MCF 10A (cell line): ENCODE data around the gene CNPY1. TPM values are rescaled to one million over a fixed set of nuclear protein-coding genes. Genes with fewer than 3 reads are reported as not detected.

Experiments used
- BruUV-seq: library from RNA; stranded (reverse); fragments of 400-500 nt; replicated peaks from 2 replicates; lab custom pipeline; 2021; lab: Mats Ljungman, UMichigan
- CTCF ChIA-PET: fragments of 300-600 bp; sonication (Branson Sonifier 250); formaldehyde crosslinking; extraction: SDS; loops from one replicate; lab custom pipeline; 2021; ENCODE audit warnings: antibody characterized with exemption, inconsistent platforms; lab: Yijun Ruan, JAX
- POLR2A ChIA-PET: fragments of 300-600, 350-650 bp; sonication (Branson Sonifier 250); formaldehyde crosslinking; extraction: SDS; loops from one replicate; lab custom pipeline; 2020; ENCODE audit warnings: antibody characterized with exemption, inconsistent platforms; lab: Yijun Ruan, JAX
- DNase-seq: peaks from one replicate; pipeline ENCODE4 v3.0.0-alpha.2; 2018; ENCODE audit not compliant: unreplicated experiment
- H3K27ac Mint-ChIP-seq: one replicate; pipeline ENCODE4 v1.8.0; 2022; ENCODE audit warnings: mild to moderate bottlenecking, low read depth, mixed read lengths; ENCODE audit not compliant: unreplicated experiment
- H3K27me3 Mint-ChIP-seq: one replicate; pipeline ENCODE4 v1.8.0; 2022; ENCODE audit warnings: mixed read lengths; ENCODE audit not compliant: insufficient read depth, unreplicated experiment
- H3K36me3 Mint-ChIP-seq: one replicate; pipeline ENCODE4 v1.8.0; 2022; ENCODE audit warnings: mild to moderate bottlenecking, moderate library complexity, mixed read lengths; ENCODE audit not compliant: insufficient read depth, unreplicated experiment
- H3K4me1 Mint-ChIP-seq: one replicate; pipeline ENCODE4 v1.8.0; 2022; ENCODE audit warnings: mixed read lengths; ENCODE audit not compliant: insufficient read depth, unreplicated experiment
- H3K4me3 Mint-ChIP-seq: one replicate; pipeline ENCODE4 v1.8.0; 2022; ENCODE audit warnings: mild to moderate bottlenecking, moderate library complexity, mixed read lengths; ENCODE audit not compliant: unreplicated experiment
- H3K9me3 Mint-ChIP-seq: one replicate; pipeline ENCODE4 v1.8.0; 2022; ENCODE audit warnings: mixed read lengths; ENCODE audit not compliant: unreplicated experiment
- intact Hi-C: fragments of 100-400 bp; cut with micrococcal nuclease; formaldehyde crosslinking; loops from 2 replicates; pipeline ENCODE4 v1.14.1; 2022
- total RNA-seq: library from RNA; stranded (reverse); gene quantifications from 2 replicates; pipeline ENCODE4 v1.2.3, GENCODE V29; 2022
- TF ChIP-seq, protein P1 (sequence below): fragments of 200-600 bp; IDR thresholded peaks from one replicate; pipeline ENCODE4 v1.8.0; 2022; ENCODE audit warnings: antibody characterized with exemption, mild to moderate bottlenecking; ENCODE audit not compliant: unreplicated experiment

The CNPY1 gene
- total RNA-seq, 1 experiment from 2014 or later: not detected

DNA sequence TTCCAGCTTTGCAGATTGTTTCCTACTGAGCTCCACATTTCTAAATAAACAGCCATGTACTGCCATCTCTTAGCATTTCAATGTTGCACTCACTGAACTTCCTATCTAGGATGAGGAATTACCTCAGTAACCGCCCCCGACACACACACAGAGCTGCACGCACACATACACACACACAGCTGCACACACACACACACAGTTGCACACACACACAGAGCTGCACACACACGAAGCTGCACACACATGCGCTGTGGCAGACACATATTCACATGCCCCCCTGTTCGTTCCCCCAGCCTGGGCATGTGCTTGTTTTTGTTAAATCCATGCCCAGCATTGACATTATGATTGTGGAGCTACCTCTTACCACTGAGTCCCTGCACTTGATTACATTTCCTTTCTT is 39.6 kb upstream of the CNPY1 start:
- Mint-ChIP-seq H3K4me3 (no peak overlapping the region), H3K4me1 (peaks cover 18% of the 10 kb centered on the region), H3K36me3 (peaks cover 7% of the 10 kb centered on the region), H3K9me3 (no peaks in the 10 kb centered on the region), H3K27me3 (no peaks in the 10 kb centered on the region), H3K27ac (no peak overlapping the region)
- DNase-seq: no peak
- BruUV-seq: no TSS peak
- TF ChIP-seq, protein P1, sequence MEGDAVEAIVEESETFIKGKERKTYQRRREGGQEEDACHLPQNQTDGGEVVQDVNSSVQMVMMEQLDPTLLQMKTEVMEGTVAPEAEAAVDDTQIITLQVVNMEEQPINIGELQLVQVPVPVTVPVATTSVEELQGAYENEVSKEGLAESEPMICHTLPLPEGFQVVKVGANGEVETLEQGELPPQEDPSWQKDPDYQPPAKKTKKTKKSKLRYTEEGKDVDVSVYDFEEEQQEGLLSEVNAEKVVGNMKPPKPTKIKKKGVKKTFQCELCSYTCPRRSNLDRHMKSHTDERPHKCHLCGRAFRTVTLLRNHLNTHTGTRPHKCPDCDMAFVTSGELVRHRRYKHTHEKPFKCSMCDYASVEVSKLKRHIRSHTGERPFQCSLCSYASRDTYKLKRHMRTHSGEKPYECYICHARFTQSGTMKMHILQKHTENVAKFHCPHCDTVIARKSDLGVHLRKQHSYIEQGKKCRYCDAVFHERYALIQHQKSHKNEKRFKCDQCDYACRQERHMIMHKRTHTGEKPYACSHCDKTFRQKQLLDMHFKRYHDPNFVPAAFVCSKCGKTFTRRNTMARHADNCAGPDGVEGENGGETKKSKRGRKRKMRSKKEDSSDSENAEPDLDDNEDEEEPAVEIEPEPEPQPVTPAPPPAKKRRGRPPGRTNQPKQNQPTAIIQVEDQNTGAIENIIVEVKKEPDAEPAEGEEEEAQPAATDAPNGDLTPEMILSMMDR: no peak
- intact Hi-C loops: no loop called here
- ChIA-PET CTCF (interaction anchor here (0.6 to 4.9 kb wide), 6 partner anchors 10 to 659 kb away, joined by 3 to 53 read pairs (median 3); no protein-coding TSS in a partner anchor), POLR2A (interaction anchor here (1.6 kb wide), 1 partner anchor 9 kb away, joined by 8 read pairs; no protein-coding TSS in a partner anchor)

DNA sequence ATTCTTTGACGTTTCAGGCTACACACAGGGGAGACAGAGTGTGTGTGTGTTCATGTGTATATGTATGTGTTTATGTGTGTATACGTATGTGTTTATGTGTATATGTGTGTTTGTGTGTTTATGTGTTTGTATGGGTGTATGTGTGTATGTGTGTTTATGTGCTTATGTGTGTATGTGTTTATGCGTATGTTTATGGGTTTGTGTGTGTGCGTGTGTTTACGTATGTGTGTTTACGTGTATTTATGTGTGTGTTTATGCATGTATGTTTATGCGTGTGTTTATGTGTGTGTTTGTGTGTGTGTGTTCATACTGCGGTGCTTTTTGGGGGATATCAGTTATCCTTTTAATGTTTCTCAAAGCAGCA is 39.2 kb upstream of the CNPY1 start:
- Mint-ChIP-seq H3K9me3 (no peaks in the 10 kb centered on the region), H3K4me3 (no peak overlapping the region), H3K27ac (peak overlapping the region; percentile 29), H3K36me3 (peaks cover 7% of the 10 kb centered on the region), H3K27me3 (no peaks in the 10 kb centered on the region), H3K4me1 (peaks cover 18% of the 10 kb centered on the region)
- TF ChIP-seq, protein P1: no peak
- POLR2A ChIA-PET: interaction anchor here (0.8 to 1.6 kb wide), 2 partner anchors 9 to 10 kb away, joined by 3 to 8 read pairs; no protein-coding TSS in a partner anchor
- intact Hi-C loops: no loop called here
- CTCF ChIA-PET: interaction anchor here (0.6 to 4.9 kb wide), 4 partner anchors 13 to 658 kb away, joined by 3 to 53 read pairs (median 3); no protein-coding TSS in a partner anchor
- DNase-seq: no peak
- no TSS peak for BruUV-seq

DNA sequence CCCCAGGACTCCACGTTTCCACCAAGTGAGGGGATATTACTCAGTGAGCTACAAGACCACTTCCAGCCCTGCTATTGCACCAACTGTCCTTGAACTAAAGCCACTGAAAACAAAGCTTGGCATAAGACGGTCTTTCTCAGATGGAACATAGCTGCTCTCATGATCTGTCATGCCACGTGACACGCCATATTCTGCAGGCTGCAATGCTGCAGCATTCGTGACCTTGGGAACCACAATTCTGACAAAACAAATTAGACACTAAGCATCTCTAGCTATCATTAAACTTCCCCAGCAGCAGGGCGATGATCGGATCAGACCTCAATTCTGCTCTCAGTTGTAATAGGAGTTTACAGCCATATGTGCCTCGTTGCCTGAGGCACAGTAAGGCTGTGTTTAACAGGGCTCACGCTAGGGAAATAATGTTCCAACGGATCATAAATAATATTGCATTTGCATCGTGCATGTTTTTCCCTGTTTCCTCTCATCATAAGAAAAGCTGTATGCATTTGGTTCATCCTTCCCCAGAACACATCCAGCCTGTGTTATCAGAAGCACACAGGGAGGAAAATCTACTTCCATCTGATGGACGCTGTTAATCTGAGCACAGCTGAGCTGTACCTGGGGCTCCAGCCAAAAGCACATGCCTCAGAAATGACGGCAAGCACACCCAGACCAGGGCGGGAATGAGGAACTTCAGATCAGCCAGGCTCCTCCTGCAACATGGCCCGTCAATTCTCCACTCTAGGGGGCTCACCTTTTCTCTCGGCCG is 38.6 kb upstream of the CNPY1 start:
- no peak overlapping the region for H3K4me3 Mint-ChIP-seq

DNA sequence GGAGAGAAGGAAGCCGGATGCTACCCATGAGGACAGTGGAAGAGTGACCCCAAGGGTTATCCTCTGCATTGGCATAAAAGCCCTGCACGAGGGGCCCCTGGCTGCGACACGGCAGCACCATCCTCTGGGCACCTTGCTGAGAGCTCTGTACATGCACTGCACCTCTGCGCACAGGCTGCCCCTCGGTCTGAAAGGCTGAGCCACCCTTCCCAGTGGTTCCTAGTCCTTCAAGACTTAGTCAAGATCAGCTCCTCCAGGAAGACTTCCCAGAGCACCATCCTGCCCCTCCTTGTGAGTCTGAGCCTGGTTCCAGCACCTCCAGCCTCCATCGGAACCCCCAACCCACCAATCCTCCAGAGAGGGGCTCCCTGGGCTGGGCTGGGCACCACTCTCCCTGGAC is 37.9 kb upstream of the CNPY1 start:
- Mint-ChIP-seq H3K27ac (no peak overlapping the region), H3K36me3 (peaks cover 7% of the 10 kb centered on the region), H3K27me3 (no peaks in the 10 kb centered on the region), H3K9me3 (no peaks in the 10 kb centered on the region), H3K4me3 (no peak overlapping the region), H3K4me1 (peaks cover 18% of the 10 kb centered on the region)
- no peak for DNase-seq
- intact Hi-C loops: no loop called here
- no TSS peak for BruUV-seq
- POLR2A ChIA-PET: interaction anchor here (0.8 kb wide), 1 partner anchor 38 kb away, joined by 3 read pairs; the partner anchor contains the start of gene CNPY1
- CTCF ChIA-PET: interaction anchor here (1.2 to 4.9 kb wide), 2 partner anchors 14 to 20 kb away, joined by 4 to 53 read pairs; no protein-coding TSS in a partner anchor
- TF ChIP-seq, protein P1: no peak

More for the DNA sequence above, 38.6 kb upstream of the CNPY1 start:
- intact Hi-C loops: no loop called here
- Mint-ChIP-seq H3K4me1 (peaks cover 18% of the 10 kb centered on the region), H3K27me3 (no peaks in the 10 kb centered on the region), H3K36me3 (peaks cover 7% of the 10 kb centered on the region), H3K27ac (peak overlapping the region; percentile 29), H3K9me3 (no peaks in the 10 kb centered on the region)
- no TSS peak for BruUV-seq
- peak; percentile 50 for DNase-seq
- TF ChIP-seq, protein P1: no peak
- CTCF ChIA-PET: interaction anchor here (0.6 to 4.9 kb wide), 3 partner anchors 13 to 657 kb away, joined by 3 to 53 read pairs (median 3); no protein-coding TSS in a partner anchor
- POLR2A ChIA-PET: interaction anchor here (0.8 to 1.6 kb wide), 3 partner anchors 8 to 39 kb away, joined by 3 to 8 read pairs (median 3); partner anchors contain the start of gene CNPY1
